PFSK-1 (cell line): ENCODE results near the gene HIP1R.

Experiments
- FOXP2 ChIP-seq: optimal IDR thresholded peaks from 2 replicates; pipeline ENCODE3; 2011; ENCODE audit warnings: borderline replicate concordance, control low read depth, inconsistent platforms; ENCODE audit not compliant: insufficient read depth; ENCODE audit errors: extremely low read length, extremely low read depth
- POLR2AphosphoS5 ChIP-seq: IDR thresholded peaks from 2 replicates; pipeline ENCODE4 v1.6.1; 2012; ENCODE audit warnings: low read depth, mild to moderate bottlenecking, control low read depth, low read length, moderate library complexity
- REST ChIP-seq, 2 experiments: IDR thresholded peaks; 2 replicates each; pipeline versions ENCODE4 v1.6.1 to v1.8.0; 2011 to 2012; ENCODE audit warnings: low read depth in 2 of 2, low read length in 2 of 2, control low read depth in 1 of 2, inconsistent platforms in 1 of 2, mild to moderate bottlenecking in 1 of 2, moderate library complexity in 1 of 2; ENCODE audit not compliant: insufficient read depth in 1 of 2
- SIN3A ChIP-seq: IDR thresholded peaks from 2 replicates; pipeline ENCODE4 v1.6.1; 2012; ENCODE audit warnings: mild to moderate bottlenecking, low read length, moderate library complexity, borderline replicate concordance; ENCODE audit not compliant: insufficient read depth
- TAF1 ChIP-seq: IDR thresholded peaks from 2 replicates; pipeline ENCODE4 v1.6.1; 2012; ENCODE audit warnings: low read length, control low read depth, borderline replicate concordance; ENCODE audit not compliant: insufficient read depth

Gene HIP1R

DNA sequence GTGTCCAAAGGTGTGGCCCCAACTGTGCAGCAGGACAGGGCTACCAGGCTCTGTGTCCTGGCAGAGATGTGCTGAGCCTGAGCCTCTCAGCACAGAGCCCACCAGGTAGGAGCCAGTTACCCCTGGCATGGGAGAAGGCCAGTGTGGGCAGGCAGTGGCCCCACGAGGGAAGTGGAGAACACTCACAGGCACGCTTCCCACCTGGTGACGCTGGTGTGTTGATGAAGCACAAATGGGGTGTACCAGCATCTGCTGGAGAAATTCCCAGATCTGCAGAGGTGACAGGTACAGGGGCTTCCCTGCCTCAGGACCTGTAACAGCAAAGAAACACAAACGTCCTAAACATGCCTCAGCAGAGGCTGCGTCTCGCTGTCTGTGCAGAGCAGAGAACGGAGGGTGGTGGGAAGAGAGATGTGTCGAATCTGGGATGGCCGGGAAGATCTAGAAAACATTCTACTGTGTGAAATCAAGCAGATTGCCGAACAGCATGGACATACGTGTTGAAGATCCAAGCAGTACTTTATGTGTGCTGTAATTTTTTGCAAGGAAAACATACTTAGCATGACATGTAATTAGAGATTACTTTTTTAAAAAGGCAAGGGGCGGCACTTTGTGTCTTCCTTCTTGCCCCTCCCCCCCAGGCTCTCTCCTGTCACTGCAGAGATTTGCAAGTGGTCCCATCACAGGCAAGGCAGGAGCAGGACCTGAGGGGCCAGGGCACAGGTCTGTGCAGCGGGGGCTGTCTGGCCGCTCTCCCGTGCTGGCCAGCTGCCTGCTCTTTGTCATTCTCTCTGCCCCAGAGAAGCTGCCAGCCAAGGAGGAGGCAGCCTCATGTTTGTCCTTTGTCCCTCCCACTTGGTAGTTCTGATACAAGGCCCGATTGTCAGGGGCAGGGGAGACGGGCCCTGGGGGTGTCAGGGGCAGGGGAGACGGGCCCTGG lies 17.3 kb downstream of the HIP1R start:
- TF ChIP-seq POLR2AphosphoS5: no peak
- no peak for TF ChIP-seq REST (IDR thresholded peaks at IDR 0.05; ENCODE audit: insufficient read depth in 1 of 2, low read depth in 2 of 2, low read length in 2 of 2)
- TF ChIP-seq TAF1: no peak
- no peak for TF ChIP-seq SIN3A
- TF ChIP-seq FOXP2: no peak

GRCh38 chr12:122853582-122854245 lies 18.5 kb downstream of the HIP1R start:
- no peak for TF ChIP-seq SIN3A
- TF ChIP-seq REST (IDR thresholded peaks at IDR 0.05; ENCODE audit: insufficient read depth in 1 of 2, low read depth in 2 of 2, low read length in 2 of 2): no peak
- TF ChIP-seq FOXP2: no peak
- TF ChIP-seq TAF1: no peak
- TF ChIP-seq POLR2AphosphoS5: no peak

GRCh38 chr12:122854554-122854953 lies 19.3 kb downstream of the HIP1R start:
- no peak for TF ChIP-seq SIN3A
- no peak for TF ChIP-seq FOXP2
- TF ChIP-seq POLR2AphosphoS5: no peak

GRCh38 chr12:122855071-122855829 lies 20.0 kb downstream of the HIP1R start:
- TF ChIP-seq FOXP2 (no peak), REST (IDR thresholded peaks at IDR 0.05; ENCODE audit: insufficient read depth in 1 of 2, low read depth in 2 of 2, low read length in 2 of 2) (no peak), TAF1 (no peak), SIN3A (no peak), POLR2AphosphoS5 (no peak)
